ENCODE results near the gene POLR3K.
"Not testable (repeated sequence)": the region's sequence is repeated elsewhere in the genome, so short reads cannot be mapped to it uniquely, and the experiment has no call there.

The POLR3K gene

DNA sequence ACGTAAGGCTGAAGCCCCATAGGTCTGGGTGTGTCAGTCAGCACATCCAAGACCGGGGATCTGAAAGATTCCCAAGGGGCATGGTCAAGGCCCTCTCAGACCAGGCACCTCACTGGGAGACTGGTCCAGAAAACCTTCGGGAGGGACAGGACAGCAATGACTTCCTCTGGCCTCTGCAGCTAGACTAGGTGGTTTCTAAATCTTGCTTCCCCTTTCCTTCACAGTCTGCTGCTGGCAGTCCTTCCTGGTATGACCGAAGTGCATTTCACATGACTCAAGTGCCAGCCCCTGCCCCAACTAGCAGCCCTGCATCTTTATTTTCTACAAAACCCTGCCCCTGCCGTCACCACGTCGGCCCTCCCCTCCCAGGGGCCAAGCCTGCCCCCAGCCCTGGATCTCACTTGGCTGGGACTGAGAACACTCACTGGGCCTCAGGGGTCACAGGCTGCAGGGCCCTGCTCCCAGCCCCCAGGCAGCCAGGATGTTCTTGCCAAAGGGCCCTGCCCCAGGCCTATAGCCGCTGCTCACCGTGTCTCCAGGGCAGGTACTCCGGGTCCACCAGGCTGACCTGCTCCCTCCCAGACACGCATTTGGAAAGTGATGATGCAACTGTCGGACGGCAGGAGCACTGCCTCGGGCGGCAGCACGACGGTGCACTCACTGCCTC is 18.3 kb downstream of the POLR3K start:
- peaks cover 30% of the 10 kb centered on the region for H3K4me1 ChIP-seq (ENCODE audit: insufficient read depth, low read length, severe bottlenecking)
- peaks cover 35% of the 10 kb centered on the region for H3K36me3 ChIP-seq (ENCODE audit: insufficient read depth, low read length)
- no peak for TF ChIP-seq CTCF (IDR thresholded peaks at IDR 0.05; ENCODE audit: low read length)
- TF ChIP-seq EZH2 (IDR thresholded peaks at IDR 0.05; ENCODE audit: borderline replicate concordance, low read length), result no peak
- H3K9me3 ChIP-seq (ENCODE audit: low read length), result no peaks in the 10 kb centered on the region
- no peaks in the 10 kb centered on the region for H3K79me2 ChIP-seq (ENCODE audit: insufficient read depth, low read length)
- no peaks in the 10 kb centered on the region for H3K27me3 ChIP-seq (ENCODE audit: insufficient read depth, low read length)
- H2AFZ ChIP-seq (ENCODE audit: low read length), result no peak overlapping the region
- peak overlapping the region; percentile 34 for H3K27ac ChIP-seq (ENCODE audit: low read depth, low read length, poor library complexity, severe bottlenecking)
- H4K20me1 ChIP-seq (ENCODE audit: insufficient read depth, low read length), result no peaks in the 10 kb centered on the region
- H3K4me3 ChIP-seq (ENCODE audit: low read depth, low read length, poor library complexity, severe bottlenecking), result no peak overlapping the region
- H3K9ac ChIP-seq (ENCODE audit: low read length), result no peak overlapping the region; the same call in 1 of the 2 replicates
- H3K4me2 ChIP-seq (ENCODE audit: low read length), result no peak overlapping the region
- H3K9me2 ChIP-seq (ENCODE audit: low read depth, low read length), result no peaks in the 10 kb centered on the region
- H3F3A ChIP-seq (ENCODE audit: insufficient read depth, low read length), result no peaks in the 10 kb centered on the region

DNA sequence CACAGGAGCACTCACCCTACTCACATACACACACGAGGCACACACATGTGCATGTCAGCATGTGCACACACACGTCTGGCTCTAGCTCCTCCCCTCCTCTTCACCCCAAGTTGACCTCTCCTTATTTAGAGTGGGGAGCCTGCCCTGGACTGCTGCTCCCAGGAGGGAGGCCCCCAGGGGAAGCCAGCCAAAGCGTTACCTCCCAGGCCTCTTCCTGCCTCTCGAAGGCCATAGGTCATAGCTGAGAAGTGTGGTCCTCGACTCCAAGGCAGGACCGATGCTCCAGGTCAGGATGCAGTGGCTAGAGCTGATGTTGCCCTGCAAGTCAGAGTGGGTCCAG is 18.8 kb downstream of the POLR3K start:
- H3K4me3 ChIP-seq (ENCODE audit: low read depth, low read length, poor library complexity, severe bottlenecking), result no peak overlapping the region
- H3K9me3 ChIP-seq (ENCODE audit: low read length), result no peaks in the 10 kb centered on the region
- H2AFZ ChIP-seq (ENCODE audit: low read length), result no peak overlapping the region
- peaks cover 30% of the 10 kb centered on the region for H3K36me3 ChIP-seq (ENCODE audit: insufficient read depth, low read length)
- TF ChIP-seq CTCF (IDR thresholded peaks at IDR 0.05; ENCODE audit: low read length) (no peak), EZH2 (IDR thresholded peaks at IDR 0.05; ENCODE audit: borderline replicate concordance, low read length) (no peak)
- peak overlapping the region; percentile 34 for H3K27ac ChIP-seq (ENCODE audit: low read depth, low read length, poor library complexity, severe bottlenecking)
- H3K4me2 ChIP-seq (ENCODE audit: low read length), result no peak overlapping the region
- H4K20me1 ChIP-seq (ENCODE audit: insufficient read depth, low read length), result no peaks in the 10 kb centered on the region
- H3K9ac ChIP-seq (ENCODE audit: low read length), result no peak overlapping the region; the same call in 1 of the 2 replicates
- peaks cover 26% of the 10 kb centered on the region for H3K4me1 ChIP-seq (ENCODE audit: insufficient read depth, low read length, severe bottlenecking)
- H3K79me2 ChIP-seq (ENCODE audit: insufficient read depth, low read length), result no peaks in the 10 kb centered on the region
- H3K9me2 ChIP-seq (ENCODE audit: low read depth, low read length), result no peaks in the 10 kb centered on the region
- no peaks in the 10 kb centered on the region for H3K27me3 ChIP-seq (ENCODE audit: insufficient read depth, low read length)
- H3F3A ChIP-seq (ENCODE audit: insufficient read depth, low read length), result no peaks in the 10 kb centered on the region

DNA sequence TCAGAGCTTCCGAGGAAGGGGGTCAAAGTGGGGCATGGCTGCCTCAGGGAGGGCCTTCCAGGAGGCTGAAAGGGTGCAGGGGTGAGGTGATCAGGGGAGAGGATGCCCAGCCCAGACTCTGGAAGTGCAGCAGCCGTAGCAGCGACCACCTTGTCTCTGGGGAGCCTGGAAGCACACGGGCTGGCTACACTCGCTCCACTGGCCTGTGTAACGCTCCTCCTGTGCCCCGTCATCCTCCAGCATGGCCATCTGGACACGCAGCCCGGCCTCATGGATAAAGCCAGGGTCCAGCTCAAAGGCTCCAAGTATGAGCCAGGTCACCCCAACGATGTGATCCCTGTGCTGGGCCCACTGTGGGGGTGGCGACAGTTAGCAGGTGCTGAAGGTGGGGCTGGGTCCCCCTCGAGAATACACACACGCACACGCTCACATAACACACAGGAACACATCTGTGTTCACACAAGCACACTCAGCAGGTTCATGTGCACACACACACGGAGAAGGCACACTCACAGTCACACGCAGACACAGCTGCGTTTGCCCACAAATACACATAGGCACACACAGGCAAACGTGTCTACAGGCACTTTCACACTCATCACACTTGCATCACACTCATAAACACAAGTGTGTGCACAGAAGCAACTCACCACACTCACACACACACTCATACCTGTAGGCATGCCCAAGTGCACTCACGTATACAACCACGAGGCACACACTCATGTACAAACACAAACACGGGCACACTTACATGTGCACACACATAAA is 19.3 kb downstream of the POLR3K start:
- peaks cover 21% of the 10 kb centered on the region for H3K4me1 ChIP-seq (ENCODE audit: insufficient read depth, low read length, severe bottlenecking)
- no peaks in the 10 kb centered on the region for H3K9me3 ChIP-seq (ENCODE audit: low read length)
- H3K9me2 ChIP-seq (ENCODE audit: low read depth, low read length), result no peaks in the 10 kb centered on the region
- TF ChIP-seq EZH2 (IDR thresholded peaks at IDR 0.05; ENCODE audit: borderline replicate concordance, low read length) (no peak), CTCF (IDR thresholded peaks at IDR 0.05; ENCODE audit: low read length) (no peak)
- H3K9ac ChIP-seq (ENCODE audit: low read length), result no peak overlapping the region
- H3K27me3 ChIP-seq (ENCODE audit: insufficient read depth, low read length), result no peaks in the 10 kb centered on the region
- no peaks in the 10 kb centered on the region for H3F3A ChIP-seq (ENCODE audit: insufficient read depth, low read length)
- no peak overlapping the region for H3K4me2 ChIP-seq (ENCODE audit: low read length)
- no peak overlapping the region for H2AFZ ChIP-seq (ENCODE audit: low read length)
- H3K36me3 ChIP-seq (ENCODE audit: insufficient read depth, low read length), result peaks cover 30% of the 10 kb centered on the region
- H3K79me2 ChIP-seq (ENCODE audit: insufficient read depth, low read length), result no peaks in the 10 kb centered on the region
- H4K20me1 ChIP-seq (ENCODE audit: insufficient read depth, low read length), result no peaks in the 10 kb centered on the region
- H3K4me3 ChIP-seq (ENCODE audit: low read depth, low read length, poor library complexity, severe bottlenecking), result no peak overlapping the region
- H3K27ac ChIP-seq (ENCODE audit: low read depth, low read length, poor library complexity, severe bottlenecking), result no peak overlapping the region

- H3K4me2 ChIP-seq (ENCODE audit: low read length); H3K9ac ChIP-seq (ENCODE audit: low read length); H2AFZ ChIP-seq (ENCODE audit: low read length); H3K4me3 ChIP-seq (ENCODE audit: low read depth, low read length, poor library complexity, severe bottlenecking); H3K9me2 ChIP-seq (ENCODE audit: low read depth, low read length); H4K20me1 ChIP-seq (ENCODE audit: insufficient read depth, low read length); H3K27ac ChIP-seq (ENCODE audit: low read depth, low read length, poor library complexity, severe bottlenecking); H3K79me2 ChIP-seq (ENCODE audit: insufficient read depth, low read length); H3K9me3 ChIP-seq (ENCODE audit: low read length); H3F3A ChIP-seq (ENCODE audit: insufficient read depth, low read length); H3K27me3 ChIP-seq (ENCODE audit: insufficient read depth, low read length): not testable (repeated sequence)
- Histone ChIP-seq H3K4me1 (ENCODE audit: insufficient read depth, low read length, severe bottlenecking) (peaks cover 13% of the 10 kb centered on the region), H3K36me3 (ENCODE audit: insufficient read depth, low read length) (peaks cover 27% of the 10 kb centered on the region)
Measured at GRCh38 chr16:33154-33876, 20.1 kb downstream of the POLR3K start.

DNA sequence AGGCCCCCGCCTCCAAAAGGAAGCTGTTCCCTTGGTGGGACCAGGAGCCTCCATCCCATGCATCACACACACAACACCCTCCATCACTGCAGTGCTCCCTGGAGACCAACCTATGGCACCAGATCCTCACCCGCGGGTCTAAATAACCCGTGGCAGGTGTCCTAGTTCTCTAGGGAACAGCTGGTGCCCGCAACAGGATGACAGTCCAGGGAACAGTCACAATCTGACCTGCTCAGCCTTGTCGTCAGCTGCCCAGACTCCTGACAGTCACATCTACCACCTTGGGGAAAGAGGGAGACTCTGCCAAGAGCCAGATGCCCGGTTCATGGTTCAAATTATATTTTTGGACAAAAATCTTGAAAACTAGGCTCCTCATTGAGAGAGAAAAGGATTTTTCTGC is 22.8 kb downstream of the POLR3K start:
- not testable (repeated sequence) for H3K9ac ChIP-seq (ENCODE audit: low read length); H3K9me3 ChIP-seq (ENCODE audit: low read length); H3K4me1 ChIP-seq (ENCODE audit: insufficient read depth, low read length, severe bottlenecking); H3K27ac ChIP-seq (ENCODE audit: low read depth, low read length, poor library complexity, severe bottlenecking); H3K27me3 ChIP-seq (ENCODE audit: insufficient read depth, low read length); H2AFZ ChIP-seq (ENCODE audit: low read length); H3K4me2 ChIP-seq (ENCODE audit: low read length); H3K79me2 ChIP-seq (ENCODE audit: insufficient read depth, low read length); H4K20me1 ChIP-seq (ENCODE audit: insufficient read depth, low read length); H3K9me2 ChIP-seq (ENCODE audit: low read depth, low read length); H3F3A ChIP-seq (ENCODE audit: insufficient read depth, low read length); H3K4me3 ChIP-seq (ENCODE audit: low read depth, low read length, poor library complexity, severe bottlenecking); H3K36me3 ChIP-seq (ENCODE audit: insufficient read depth, low read length)

Measured in OCI-LY1 (cell line).